ENCODE data around the gene ADM2.

DNA sequence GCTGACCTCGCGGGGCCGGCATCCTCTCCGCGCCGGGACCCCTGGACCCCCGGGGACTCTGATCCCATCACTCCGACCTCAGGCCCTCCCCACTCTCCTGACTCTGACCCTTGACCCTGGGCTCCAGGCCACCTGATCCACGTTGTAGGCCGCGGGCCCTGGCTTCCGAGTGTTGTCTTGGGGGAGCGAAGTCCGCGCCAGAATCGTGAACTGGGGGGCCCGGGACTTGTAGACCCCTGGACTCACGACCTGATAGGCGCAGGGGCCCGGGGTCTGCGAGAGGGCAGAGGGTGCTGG is 49.2 kb downstream of the ADM2 start:
- TF ChIP-seq, protein P1, sequence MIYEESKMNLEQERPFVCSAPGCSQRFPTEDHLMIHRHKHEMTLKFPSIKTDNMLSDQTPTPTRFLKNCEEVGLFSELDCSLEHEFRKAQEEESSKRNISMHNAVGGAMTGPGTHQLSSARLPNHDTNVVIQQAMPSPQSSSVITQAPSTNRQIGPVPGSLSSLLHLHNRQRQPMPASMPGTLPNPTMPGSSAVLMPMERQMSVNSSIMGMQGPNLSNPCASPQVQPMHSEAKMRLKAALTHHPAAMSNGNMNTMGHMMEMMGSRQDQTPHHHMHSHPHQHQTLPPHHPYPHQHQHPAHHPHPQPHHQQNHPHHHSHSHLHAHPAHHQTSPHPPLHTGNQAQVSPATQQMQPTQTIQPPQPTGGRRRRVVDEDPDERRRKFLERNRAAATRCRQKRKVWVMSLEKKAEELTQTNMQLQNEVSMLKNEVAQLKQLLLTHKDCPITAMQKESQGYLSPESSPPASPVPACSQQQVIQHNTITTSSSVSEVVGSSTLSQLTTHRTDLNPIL (CRISPR knock-in tag; IDR thresholded peaks at IDR 0.05; ENCODE audit: low read depth): no peak
- TF ChIP-seq RARB (CRISPR knock-in tag; IDR thresholded peaks at IDR 0.05) (no peak), ZNF8 (CRISPR knock-in tag; IDR thresholded peaks at IDR 0.05) (no peak), GLIS3 (CRISPR knock-in tag; IDR thresholded peaks at IDR 0.05) (no peak), ZC3H10 (CRISPR knock-in tag; IDR thresholded peaks at IDR 0.05) (no peak), ESRRG (CRISPR knock-in tag; IDR thresholded peaks at IDR 0.05) (no peak), TCF4 (CRISPR knock-in tag; IDR thresholded peaks at IDR 0.05; ENCODE audit: borderline replicate concordance) (no peak), ARNTL (CRISPR knock-in tag; IDR thresholded peaks at IDR 0.05; ENCODE audit: borderline replicate concordance, low read depth) (no peak), ZNF70 (CRISPR knock-in tag; IDR thresholded peaks at IDR 0.05) (no peak), BACH2 (CRISPR knock-in tag; IDR thresholded peaks at IDR 0.05; ENCODE audit: borderline replicate concordance) (no peak)
- TF ChIP-seq, protein P2, sequence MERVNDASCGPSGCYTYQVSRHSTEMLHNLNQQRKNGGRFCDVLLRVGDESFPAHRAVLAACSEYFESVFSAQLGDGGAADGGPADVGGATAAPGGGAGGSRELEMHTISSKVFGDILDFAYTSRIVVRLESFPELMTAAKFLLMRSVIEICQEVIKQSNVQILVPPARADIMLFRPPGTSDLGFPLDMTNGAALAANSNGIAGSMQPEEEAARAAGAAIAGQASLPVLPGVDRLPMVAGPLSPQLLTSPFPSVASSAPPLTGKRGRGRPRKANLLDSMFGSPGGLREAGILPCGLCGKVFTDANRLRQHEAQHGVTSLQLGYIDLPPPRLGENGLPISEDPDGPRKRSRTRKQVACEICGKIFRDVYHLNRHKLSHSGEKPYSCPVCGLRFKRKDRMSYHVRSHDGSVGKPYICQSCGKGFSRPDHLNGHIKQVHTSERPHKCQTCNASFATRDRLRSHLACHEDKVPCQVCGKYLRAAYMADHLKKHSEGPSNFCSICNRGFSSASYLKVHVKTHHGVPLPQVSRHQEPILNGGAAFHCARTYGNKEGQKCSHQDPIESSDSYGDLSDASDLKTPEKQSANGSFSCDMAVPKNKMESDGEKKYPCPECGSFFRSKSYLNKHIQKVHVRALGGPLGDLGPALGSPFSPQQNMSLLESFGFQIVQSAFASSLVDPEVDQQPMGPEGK (CRISPR knock-in tag; IDR thresholded peaks at IDR 0.05; ENCODE audit: borderline replicate concordance): no peak
- TF ChIP-seq, protein P3, sequence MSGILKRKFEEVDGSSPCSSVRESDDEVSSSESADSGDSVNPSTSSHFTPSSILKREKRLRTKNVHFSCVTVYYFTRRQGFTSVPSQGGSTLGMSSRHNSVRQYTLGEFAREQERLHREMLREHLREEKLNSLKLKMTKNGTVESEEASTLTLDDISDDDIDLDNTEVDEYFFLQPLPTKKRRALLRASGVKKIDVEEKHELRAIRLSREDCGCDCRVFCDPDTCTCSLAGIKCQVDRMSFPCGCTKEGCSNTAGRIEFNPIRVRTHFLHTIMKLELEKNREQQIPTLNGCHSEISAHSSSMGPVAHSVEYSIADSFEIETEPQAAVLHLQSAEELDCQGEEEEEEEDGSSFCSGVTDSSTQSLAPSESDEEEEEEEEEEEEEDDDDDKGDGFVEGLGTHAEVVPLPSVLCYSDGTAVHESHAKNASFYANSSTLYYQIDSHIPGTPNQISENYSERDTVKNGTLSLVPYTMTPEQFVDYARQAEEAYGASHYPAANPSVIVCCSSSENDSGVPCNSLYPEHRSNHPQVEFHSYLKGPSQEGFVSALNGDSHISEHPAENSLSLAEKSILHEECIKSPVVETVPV (CRISPR knock-in tag; IDR thresholded peaks at IDR 0.05): no peak

All from SK-N-SH treated with all-trans-retinoic acid at 6 μM for 48 hours (cell line).